Small intestine (tissue), 7 donors: Measurements from ENCODE around the gene ATP8B1. TPM values are rescaled to one million over a fixed set of nuclear protein-coding genes. Genes with fewer than 3 reads are reported as not detected.

Experiments
- DNase-seq, 2 donors: peaks; one replicate each; pipeline versions ENCODE4 v3.0.0 to v3.0.0-alpha.2; 2013
- FAIRE-seq: peaks from 2 replicates; lab custom pipeline; 2012; peaks lifted over from hg19 to GRCh38; lab: Jason Lieb, UNC
- H3K27ac ChIP-seq, 3 donors: one replicate each; pipeline ENCODE4 v1.5.1; 2013; ENCODE audit warnings: low read length in 2 of 3, mild to moderate bottlenecking in 2 of 3, control low read depth in 1 of 3, inconsistent platforms in 1 of 3, low read depth in 1 of 3, moderate library complexity in 1 of 3
- H3K27me3 ChIP-seq, 3 donors: one replicate each; pipeline ENCODE4 v1.6.1; 2013; ENCODE audit warnings: low read length in 3 of 3, inconsistent platforms in 1 of 3; ENCODE audit not compliant: control insufficient read depth in 3 of 3, insufficient read depth in 3 of 3
- H3K36me3 ChIP-seq, 3 donors: one replicate each; pipeline ENCODE4 v1.6.1; 2013; ENCODE audit warnings: low read length in 3 of 3, inconsistent platforms in 1 of 3, low read depth in 1 of 3, mild to moderate bottlenecking in 1 of 3, moderate library complexity in 1 of 3; ENCODE audit not compliant: control insufficient read depth in 3 of 3, insufficient read depth in 2 of 3
- H3K4me1 ChIP-seq, 3 donors: one replicate each; pipeline ENCODE4 v1.6.1; 2013; ENCODE audit warnings: low read length in 2 of 3, inconsistent platforms in 1 of 3, low read depth in 1 of 3, mild to moderate bottlenecking in 1 of 3, moderate library complexity in 1 of 3; ENCODE audit not compliant: control insufficient read depth in 3 of 3, insufficient read depth in 2 of 3
- H3K4me3 ChIP-seq, 3 donors: one replicate each; pipeline ENCODE4 v1.5.1; 2013; ENCODE audit warnings: low read length in 3 of 3, control low read depth in 1 of 3, inconsistent platforms in 1 of 3, low read depth in 1 of 3, mild to moderate bottlenecking in 1 of 3, moderate library complexity in 1 of 3
- H3K9me3 ChIP-seq, 2 donors: one replicate each; pipeline ENCODE4 v1.6.1; 2013; ENCODE audit warnings: low read depth in 1 of 2, low read length in 1 of 2; ENCODE audit not compliant: control insufficient read depth in 2 of 2, insufficient read depth in 1 of 2
- WGBS, 3 donors: extraction: QIAGEN DNeasy Blood & Tissue Kit; methylation state at CpG; one replicate each; pipeline ENCODE4 v1.1.7; 2013; 5-methylcytosine and 5-hydroxymethylcytosine counted together
- polyA plus RNA-seq, 4 donors: library from polyadenylated mRNA; stranded (reverse) in 3 of 4; unstranded in 1 of 4; fragments of 200-250 nt in 3 of 4; fragments of 120-200 nt in 1 of 4; gene quantifications; one replicate each; pipeline versions ENCODE4 v1.2.1 to v1.2.3, GENCODE V29; 2013
- donor health status: healthy with polysubstance abuse.
- donor health status: control.
- donor health status: control.
- donor health status: Bipolar disorder and iron deficiency.
- donor health status: healthy.

Gene ATP8B1
- polyA plus RNA-seq, 4 donors, result 25.5 to 82.5 (median 42.7) TPM

DNA sequence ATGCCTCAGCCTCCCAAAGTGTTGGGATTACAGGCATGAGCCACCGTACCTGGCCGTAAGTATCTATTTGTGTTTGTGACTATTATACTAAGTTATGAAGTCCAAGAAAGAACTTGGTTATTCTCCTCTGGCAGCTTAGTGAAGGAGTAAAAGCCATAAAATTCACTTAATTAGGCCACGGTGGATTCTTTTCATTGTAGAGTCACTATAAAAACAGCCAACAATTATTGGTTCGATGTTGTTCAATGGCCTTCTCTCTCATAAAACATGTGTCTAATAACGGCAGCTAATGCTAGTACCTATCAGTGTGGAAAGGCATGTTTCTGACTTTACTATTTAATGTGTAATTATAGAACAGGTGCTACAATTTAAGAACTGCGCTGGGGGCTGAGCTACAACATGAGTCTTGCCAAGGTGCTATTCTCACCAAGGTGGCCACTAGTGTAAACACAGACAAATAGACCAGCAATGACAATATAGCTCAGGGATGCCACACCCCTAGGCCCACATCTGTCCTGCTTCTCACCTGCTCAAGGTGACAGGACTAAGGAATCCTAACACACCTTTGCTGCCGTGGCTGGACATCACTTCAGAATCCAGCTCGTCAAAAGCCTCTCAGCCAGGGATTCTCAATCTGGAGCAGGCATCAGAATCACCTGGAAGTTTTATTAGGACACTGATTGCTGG lies 17.2 kb downstream of the ATP8B1 start:
- Histone ChIP-seq H3K27ac (peak overlapping the region in 1 of 3 donors; percentile 51), H3K4me1 (peaks cover 11 to 41% (median 19%) of the 10 kb centered on the region in 3 donors), H3K9me3 (no peaks in the 10 kb centered on the region), H3K36me3 (peaks cover 0 to 18% (median 0%) of the 10 kb centered on the region in 3 donors), H3K27me3 (no peaks in the 10 kb centered on the region), H3K4me3 (no peak overlapping the region)
- FAIRE-seq (no peak), DNase-seq (no peak)
- 24 to 72% (median 44%) methylated on average over 8 of the region's 8 CpGs for WGBS, 3 donors

DNA sequence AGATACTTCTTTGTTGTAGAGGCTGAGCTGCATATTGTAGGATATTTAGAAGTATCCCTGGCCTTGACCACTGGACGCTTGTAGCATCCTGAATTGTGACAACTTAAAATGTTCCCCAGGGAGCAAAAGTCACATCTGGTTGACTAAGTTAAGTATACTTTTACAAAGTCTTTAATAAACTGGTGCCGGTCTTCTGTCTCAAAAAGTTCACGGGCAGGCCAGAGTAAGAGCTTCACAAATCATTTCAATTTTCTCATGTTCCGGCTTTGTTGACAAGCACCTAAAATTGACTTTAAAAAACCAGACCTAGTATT lies 18.4 kb downstream of the ATP8B1 start:
- DNase-seq, result no peak
- no peak overlapping the region for H3K4me3 ChIP-seq
- peaks cover 13 to 44% (median 21%) of the 10 kb centered on the region in 3 donors for H3K4me1 ChIP-seq
- H3K36me3 ChIP-seq, result peaks cover 0 to 16% (median 0%) of the 10 kb centered on the region in 3 donors
- H3K27me3 ChIP-seq, result no peaks in the 10 kb centered on the region
- no peak overlapping the region for H3K27ac ChIP-seq
- WGBS, 3 donors, result 76 to 80% (median 77%) methylated on average over 4 of the region's 4 CpGs
- no peaks in the 10 kb centered on the region for H3K9me3 ChIP-seq
- no peak for FAIRE-seq

DNA sequence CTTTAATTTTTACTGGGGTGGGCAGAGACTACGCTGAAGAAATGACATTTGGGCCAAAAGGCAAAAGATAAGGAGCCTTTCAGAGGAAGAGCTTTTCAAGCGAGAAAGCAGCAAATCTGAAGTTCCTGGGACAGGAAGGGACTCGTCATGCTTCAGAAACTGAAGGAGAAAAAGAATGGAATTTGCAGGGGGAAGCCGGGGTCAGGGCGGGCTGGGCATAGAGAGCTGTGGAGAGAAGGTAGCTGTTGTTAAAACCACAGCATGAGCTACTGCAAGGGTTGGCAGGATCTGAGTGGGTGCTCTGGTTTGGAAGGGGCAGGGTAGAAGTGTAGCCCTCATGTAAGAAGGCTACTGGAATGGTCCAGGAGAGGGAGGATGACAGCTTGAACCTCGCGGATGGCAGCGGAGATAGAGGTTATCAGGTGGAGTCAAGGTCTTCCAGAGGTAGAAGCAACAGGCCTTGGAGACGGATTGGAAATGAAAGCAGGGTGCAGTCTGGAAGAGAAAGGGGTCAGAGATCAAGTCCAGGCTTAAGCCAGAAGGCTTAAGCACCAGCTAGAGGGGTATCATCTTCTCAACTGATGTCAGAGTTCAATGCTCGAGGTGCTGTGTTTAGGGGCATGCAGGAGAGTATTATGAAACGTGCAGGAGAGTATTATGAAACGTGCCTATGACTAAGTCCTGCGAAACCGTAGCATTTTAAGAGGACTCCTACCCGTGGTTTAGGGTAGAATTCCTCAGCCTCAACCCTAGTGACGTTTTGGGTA lies 18.9 kb downstream of the ATP8B1 start:
- Histone ChIP-seq H3K4me1 (peaks cover 10 to 40% (median 16%) of the 10 kb centered on the region in 3 donors), H3K27ac (peak overlapping the region in 1 of 3 donors; percentile 45)

DNA sequence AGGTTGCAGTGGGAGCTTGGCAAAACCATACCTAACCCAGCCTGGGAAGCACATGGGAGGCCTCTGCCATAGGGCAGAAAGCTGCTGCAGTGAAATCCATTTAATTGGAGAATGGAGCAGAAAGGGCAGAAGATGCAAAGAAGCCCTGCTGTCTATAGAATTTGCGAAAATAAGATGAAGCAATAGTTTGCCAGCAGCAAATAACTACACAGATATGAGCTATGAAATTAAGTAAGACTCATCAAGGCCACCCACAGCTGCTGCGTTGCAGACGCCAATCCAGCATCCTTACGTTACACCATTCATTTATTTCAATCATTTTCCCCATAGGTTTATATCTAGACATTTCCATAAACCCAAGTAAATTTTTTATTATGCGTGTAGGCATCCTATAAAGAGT lies 21.1 kb downstream of the ATP8B1 start:
- no peaks in the 10 kb centered on the region for H3K27me3 ChIP-seq
- H3K36me3 ChIP-seq, result peaks cover 0 to 28% (median 0%) of the 10 kb centered on the region in 3 donors
- 87 to 91% (median 89%) methylated on average over 5 of the region's 5 CpGs for WGBS, 3 donors
- no peak overlapping the region for H3K4me3 ChIP-seq
- DNase-seq (no peak), FAIRE-seq (no peak)
- H3K4me1 ChIP-seq, result peaks cover 10 to 37% (median 14%) of the 10 kb centered on the region in 3 donors
- H3K27ac ChIP-seq, result no peak overlapping the region
- H3K9me3 ChIP-seq, result no peaks in the 10 kb centered on the region

More for the DNA sequence above, 18.9 kb downstream of the ATP8B1 start:
- DNase-seq, result no peak
- peaks cover 0 to 20% (median 0%) of the 10 kb centered on the region in 3 donors for H3K36me3 ChIP-seq
- H3K9me3 ChIP-seq, result no peaks in the 10 kb centered on the region
- no peak overlapping the region for H3K4me3 ChIP-seq
- 55 to 65% (median 64%) methylated on average over 16 of the region's 16 CpGs for WGBS, 3 donors
- H3K27me3 ChIP-seq, result no peaks in the 10 kb centered on the region
- FAIRE-seq, result no peak

DNA sequence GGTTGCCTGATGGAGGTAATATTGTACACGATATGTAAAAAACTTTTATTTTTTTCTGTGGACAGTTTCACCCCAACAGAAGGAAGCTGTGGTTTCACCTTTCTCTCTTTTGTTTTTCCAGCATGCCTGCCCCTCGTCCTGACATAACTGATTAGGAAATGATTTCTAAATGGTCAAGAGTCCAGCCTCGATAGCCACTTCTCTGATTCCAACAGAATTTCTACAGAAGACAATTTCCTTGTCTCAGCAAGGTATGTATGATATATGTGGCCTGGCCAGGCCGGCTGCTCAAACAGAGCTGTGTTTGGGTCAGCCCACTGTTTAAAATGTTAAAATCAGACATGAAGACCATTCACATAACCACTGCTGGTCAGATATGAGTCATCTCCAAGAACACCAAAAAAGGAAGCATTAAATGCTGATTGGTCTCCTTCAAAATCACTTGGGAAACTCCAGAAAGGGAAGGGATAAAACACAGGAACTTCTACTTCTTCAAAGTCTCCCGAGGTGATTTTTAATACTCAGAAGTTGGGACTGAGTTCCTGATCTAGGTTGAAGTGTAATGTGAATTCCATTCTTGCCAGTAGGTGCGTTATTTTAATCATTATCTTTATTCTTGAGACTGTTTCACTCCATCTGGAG lies 22.3 kb downstream of the ATP8B1 start:
- no peak for DNase-seq
- peak overlapping the region in 2 of 3 donors; percentile 64 to 80 for H3K27ac ChIP-seq
- no peaks in the 10 kb centered on the region for H3K9me3 ChIP-seq
- H3K4me1 ChIP-seq, result peaks cover 7 to 32% (median 14%) of the 10 kb centered on the region in 3 donors
- H3K27me3 ChIP-seq, result no peaks in the 10 kb centered on the region
- H3K36me3 ChIP-seq, result peaks cover 0 to 25% (median 0%) of the 10 kb centered on the region in 3 donors
- 15 to 20% (median 17%) methylated on average over 6 of the region's 6 CpGs for WGBS, 3 donors
- FAIRE-seq, result no peak
- H3K4me3 ChIP-seq, result no peak overlapping the region

DNA sequence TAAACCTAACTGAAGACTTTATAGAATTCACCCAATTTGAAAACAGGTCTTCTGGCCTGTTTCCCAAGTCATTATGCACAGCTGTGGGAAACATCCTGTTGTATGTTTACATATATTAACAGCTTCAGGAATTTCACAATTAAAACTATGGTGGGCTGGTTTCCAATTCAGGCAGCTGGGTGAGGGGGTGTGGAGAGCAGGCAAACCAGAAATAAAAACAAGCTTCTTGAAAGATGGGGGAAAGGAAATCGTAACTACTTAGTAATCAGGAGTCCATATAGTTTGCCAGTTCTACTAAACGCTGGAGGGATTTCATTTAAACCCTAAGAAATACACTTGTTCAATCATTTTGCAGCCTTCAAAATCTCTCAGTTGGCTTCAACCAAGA lies 22.8 kb downstream of the ATP8B1 start:
- H3K4me1 ChIP-seq, result peaks cover 7 to 32% (median 14%) of the 10 kb centered on the region in 3 donors
- no peak overlapping the region for H3K4me3 ChIP-seq
- peak overlapping the region in 2 of 3 donors; percentile 64 to 80 for H3K27ac ChIP-seq
- peaks cover 0 to 25% (median 0%) of the 10 kb centered on the region in 3 donors for H3K36me3 ChIP-seq
- no peaks in the 10 kb centered on the region for H3K27me3 ChIP-seq
- H3K9me3 ChIP-seq, result no peaks in the 10 kb centered on the region
- 6 to 30% (median 11%) methylated on average over 2 of the region's 2 CpGs for WGBS, 3 donors
- DNase-seq (no peak), FAIRE-seq (no peak)

DNA sequence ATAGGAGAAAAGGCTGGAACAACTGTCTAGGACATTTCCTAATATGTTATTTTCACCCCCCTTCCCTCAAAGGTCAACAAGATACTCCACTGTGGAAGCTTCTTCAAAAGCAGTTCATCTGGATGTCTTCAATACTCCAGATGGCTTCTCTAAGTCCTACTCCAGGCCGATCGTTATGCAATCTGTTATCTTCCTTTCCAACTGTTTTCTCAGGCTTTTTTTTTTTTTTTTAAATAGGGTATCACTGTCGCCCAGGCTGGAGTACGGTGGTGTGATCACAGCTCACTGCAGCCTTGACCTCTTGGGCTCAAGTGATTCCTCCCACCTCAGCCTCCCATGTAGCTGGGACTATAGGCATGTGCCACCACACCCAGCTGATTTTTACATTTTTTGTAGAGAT lies 26.3 kb downstream of the ATP8B1 start:
- DNase-seq (no peak), FAIRE-seq (no peak)
- H3K27ac ChIP-seq, result peak overlapping the region in 1 of 3 donors; percentile 96
- H3K9me3 ChIP-seq, result no peaks in the 10 kb centered on the region
- H3K4me3 ChIP-seq, result no peak overlapping the region
- no peaks in the 10 kb centered on the region for H3K27me3 ChIP-seq
- peaks cover 11 to 34% (median 11%) of the 10 kb centered on the region in 3 donors for H3K4me1 ChIP-seq
- peaks cover 0 to 25% (median 0%) of the 10 kb centered on the region in 3 donors for H3K36me3 ChIP-seq
- WGBS, 3 donors, result 9 to 36% (median 31%) methylated on average over 4 of the region's 4 CpGs

DNA sequence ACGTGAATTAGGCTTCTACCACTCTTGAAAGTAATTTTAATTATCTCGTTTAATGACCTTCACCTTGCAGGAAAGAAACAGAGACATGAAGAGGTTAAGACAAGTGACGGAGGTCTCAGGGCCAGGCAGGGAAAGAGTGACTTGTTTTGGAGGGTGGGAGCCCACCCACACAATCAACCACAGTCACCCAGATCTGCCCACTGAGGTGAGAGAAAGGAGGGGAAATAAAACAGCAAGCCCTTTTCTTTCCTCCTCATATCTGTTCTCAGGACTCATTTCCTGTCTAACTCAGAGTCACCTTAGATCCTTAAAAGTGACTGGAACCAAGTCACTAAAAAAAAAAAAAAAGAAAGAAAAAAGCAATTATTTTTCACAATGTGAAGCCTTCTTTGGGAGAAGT lies 26.8 kb downstream of the ATP8B1 start:
- Histone ChIP-seq H3K4me1 (peaks cover 11 to 34% (median 12%) of the 10 kb centered on the region in 3 donors), H3K36me3 (peaks cover 0 to 22% (median 0%) of the 10 kb centered on the region in 3 donors), H3K4me3 (no peak overlapping the region), H3K27me3 (no peaks in the 10 kb centered on the region), H3K9me3 (no peaks in the 10 kb centered on the region), H3K27ac (peak overlapping the region in 2 of 3 donors; percentile 89 to 96)
- FAIRE-seq (no peak), DNase-seq (no peak)
- 11 to 54% (median 40%) methylated on average over 3 of the region's 3 CpGs for WGBS, 3 donors
